NOMO-1 (cell line): ENCODE results near the gene RIMBP2.

Experiments used
- DNase-seq, 2 experiments: peaks; one replicate each; lab custom pipeline; 2025; ENCODE audit not compliant: unreplicated experiment in 2 of 2; lab: John Stamatoyannopoulos, UW

RIMBP2 gene

DNA sequence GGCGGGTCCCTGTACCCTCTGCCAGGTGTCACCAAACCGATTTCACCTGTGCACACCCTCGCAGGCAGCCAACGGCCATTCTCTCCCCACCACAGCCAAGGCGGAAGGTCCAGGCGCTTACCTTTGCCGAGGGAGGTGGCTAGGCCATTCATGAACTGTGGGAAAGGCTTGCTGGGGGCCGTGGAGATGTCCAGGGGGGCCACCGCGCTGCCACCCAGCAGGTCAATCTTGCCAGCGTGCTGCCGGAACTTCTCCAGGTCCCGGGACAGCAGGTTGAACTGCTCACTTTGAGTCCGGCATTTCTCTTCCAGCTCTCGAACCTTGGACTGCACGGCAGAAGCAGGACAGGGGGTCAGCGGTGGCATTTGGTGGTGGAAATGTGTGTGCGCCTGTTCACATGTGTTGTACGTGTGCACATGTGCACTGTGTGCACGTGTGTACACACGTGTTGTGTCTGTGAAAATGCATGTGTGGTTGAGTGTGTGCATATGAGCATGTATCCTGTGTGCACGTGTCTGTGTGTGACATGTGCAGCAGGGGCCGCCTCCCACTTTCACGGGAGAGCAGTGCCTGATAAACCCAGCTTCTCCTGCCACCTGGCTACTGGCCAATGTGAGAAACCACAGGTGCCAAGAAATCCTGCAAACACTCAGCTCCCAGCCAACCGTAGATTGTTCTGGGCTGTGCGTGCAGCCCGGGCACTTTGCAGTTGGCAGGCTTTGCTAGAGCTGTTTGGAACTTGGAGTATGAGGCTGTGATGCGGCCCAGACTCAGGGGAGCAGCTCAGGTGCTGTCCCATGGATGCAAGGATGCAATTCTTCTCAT lies 259.5 kb downstream of the RIMBP2 start:
- DNase-seq, result no peak

DNA sequence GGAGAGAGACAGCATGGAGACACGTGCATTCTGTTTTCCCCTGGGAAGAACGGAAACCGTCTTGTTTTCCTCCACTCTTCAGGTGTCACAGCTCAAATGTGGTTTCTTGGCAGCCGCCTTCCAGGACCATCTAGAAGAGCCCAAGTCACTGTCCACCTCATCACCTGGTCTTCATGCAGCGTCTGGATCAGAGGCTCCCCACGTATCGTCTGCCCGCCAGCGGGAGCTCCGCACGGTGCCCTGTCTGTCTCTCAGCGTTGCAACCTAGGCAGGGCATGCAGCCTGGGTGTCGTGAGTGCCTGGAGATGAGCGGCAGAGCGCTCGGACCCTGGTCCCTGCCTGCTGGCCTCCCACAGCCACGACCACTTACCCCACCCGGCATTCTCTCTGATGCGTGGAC lies 260.9 kb downstream of the RIMBP2 start:
- DNase-seq, result no peak

DNA sequence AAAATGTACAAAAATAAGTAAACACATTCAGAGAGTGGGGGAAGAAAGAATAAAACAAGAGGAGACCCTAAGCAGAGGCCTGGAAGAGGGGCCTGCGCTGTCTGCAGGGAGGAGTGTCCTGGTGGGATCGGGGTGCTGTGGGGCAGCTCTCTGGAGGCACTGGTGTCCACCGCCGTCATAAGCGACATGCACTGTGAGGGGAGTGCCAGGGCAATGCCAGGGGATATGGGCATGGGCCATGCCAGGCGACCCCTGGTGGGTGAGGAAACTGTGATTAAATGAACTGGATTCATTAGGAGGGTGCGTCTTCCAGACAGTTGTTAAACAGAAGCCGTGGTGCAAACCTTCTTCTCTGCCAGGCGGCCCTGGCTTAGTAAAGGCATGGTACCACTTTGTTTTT lies 261.8 kb downstream of the RIMBP2 start:
- DNase-seq, result no peak

DNA sequence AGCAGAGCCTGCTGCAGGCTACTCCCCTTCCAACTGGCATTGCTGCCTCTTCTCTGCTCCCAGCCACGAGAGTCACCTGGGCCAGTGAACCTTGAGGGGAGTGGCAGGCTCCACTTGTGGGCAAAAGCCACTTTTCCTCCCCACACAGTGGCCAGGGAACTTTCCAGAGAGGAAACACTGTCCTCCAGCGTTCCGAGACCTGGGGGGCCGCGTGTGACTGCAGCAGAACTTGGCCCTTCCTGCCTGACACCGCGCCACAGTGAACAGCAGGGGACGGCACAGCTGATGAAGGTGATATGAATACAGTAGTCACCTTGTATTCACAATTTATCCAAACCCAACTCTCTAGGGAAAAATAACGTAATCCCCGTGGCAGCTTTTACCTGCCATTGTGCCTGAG lies 263.6 kb downstream of the RIMBP2 start:
- no peak for DNase-seq

DNA sequence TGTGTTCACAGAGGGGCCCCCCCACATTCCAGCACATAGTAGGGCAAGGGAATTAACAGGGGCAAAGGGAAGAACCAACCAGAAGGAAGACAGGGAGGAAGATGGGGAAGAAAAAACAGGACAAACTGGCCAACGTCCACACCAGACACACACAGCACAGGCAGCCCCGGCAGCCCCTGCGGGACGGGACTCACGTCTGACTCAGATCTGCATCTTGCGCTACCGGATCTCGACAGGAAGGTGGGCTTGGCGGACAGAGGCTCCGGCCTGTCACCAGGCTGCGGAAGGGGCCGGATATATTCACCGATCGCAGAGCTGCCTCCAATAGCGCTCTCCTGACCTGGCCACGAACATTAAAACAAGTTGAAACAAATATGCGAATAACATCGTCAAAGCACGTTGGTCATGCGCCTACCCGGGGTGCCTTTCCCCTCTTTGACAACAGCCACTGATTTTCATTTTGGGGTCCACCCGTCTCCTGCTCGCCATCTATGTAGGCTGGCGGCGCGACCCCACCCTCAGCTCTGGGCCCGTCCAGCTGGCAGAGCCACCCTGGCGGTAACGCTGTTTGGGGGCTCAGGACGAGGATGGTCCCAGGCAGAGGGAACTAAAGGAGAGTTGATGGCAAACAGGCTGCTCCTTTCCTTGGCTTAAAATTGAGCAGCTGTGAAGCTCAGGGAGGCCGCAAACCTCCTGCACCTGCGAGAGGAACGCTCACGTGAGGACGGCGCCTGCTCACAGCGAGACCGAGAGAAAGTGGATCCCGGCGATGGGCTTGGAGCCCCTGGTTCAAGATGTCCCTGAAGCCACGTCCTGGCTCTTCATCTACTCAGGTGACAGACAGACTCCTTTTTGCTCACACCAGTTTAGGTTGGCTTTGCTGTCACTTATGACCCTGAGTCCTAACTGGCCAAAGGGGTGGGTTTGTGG lies 264.8 kb downstream of the RIMBP2 start:
- no peak for DNase-seq

DNA sequence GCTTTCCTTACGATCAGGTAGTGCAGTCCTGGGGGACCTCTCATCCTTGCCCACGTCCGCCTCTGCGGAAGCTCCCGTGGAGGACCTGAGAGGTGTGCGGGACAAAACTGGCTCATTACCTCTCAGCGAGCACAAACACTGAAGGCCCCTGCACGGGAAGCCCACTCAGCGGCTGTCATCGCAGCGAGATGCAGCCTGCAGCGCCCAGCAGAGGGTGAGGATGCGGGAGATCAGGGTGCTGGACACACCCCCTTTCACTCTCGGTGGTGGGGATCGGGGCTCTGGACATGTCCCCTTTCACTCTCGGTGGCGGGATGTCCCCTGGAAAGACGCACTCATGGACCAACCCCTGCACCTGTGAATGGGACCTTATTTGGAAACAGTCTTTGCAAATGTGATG lies 266.8 kb downstream of the RIMBP2 start:
- no peak for DNase-seq

DNA sequence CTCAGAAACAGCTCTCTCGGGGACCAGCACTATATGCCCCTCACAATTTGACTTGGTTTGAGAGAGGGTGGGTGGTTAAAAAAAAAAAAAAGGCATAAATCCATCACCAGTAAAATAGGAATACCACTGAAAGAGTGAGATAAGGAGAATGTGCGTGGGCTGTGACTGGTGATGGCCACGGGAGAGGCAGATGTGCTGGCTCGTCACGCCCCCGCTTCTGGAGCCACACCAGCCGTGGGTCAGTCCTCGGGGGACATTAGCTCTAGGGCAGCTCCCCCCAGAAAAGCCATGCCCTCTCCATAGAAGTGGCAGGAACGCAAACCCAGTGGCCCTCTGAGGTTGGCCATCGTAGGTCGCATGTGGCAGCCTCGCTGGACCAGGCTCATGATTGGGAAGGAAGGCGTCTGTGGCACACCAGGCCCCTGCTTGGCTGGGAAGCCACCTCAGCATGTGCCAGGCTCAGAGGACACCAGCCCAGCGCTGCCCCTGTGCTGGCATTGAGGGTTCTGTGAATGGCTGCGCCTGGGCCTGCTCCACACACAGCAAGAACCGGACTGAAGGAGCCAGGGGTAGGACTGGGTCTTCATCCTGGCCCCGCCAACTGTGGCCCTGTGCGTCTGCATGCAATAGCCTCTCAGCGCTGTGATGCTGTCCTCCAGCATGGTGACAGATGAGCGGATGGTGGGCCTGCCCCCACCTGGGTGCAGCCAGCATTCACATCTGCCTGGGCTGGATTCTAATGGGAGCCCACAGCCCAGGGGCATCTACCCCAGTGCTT lies 267.9 kb downstream of the RIMBP2 start:
- no peak for DNase-seq

DNA sequence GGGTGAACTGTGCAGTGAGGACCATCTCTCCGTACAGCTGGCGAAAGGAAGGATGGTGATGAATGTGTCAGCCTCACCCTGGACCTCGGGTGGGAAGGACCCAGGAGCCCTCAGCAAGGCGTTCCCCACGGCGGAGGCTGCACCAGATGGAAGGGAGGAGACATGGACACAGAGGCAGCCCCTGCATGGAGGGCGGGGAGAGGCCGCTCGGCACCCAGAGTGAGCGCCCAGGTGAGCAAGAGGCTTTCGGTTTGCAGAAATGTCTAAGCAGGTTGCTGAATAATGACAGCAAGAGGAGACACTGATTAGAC lies 268.5 kb downstream of the RIMBP2 start:
- DNase-seq, result no peak

DNA sequence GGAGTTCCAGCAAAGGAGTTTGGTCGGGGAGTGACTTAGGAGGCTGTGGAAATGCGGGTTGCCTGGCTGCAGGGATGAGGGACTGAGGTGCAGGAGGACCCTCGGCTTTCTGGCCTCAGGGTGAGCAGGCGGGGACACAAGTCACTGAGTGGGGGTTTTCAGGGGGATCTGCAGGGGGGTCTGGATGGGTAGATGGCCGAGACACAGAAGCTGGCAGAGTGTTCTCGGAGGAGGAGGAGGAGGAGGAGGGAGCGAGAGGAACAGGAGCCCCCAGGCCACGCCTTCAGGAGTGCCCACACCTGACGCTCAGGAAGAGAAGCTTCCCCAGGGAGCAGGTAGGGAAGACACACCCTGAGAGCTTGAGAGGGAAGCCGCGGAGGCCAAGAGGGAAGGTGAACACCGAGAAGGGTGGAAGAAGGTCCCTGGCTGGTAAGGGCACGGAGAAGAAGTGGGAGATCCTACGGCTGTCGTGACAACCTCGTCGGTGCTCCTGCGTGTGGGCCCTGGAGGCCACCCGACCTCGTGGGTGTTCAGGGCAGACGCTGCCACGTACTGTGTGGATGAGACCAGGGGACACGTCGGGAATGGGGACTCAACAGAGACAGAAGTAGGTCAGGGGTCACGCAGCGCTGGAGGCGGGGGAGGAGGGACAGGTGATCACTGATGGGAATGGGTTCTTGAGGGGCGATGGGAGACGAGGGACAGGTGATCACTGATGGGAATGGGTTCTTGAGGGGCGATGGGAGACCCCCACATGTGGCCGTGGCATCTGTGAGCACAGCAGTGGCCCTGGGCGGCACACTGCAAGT lies 269.0 kb downstream of the RIMBP2 start:
- no peak for DNase-seq

DNA sequence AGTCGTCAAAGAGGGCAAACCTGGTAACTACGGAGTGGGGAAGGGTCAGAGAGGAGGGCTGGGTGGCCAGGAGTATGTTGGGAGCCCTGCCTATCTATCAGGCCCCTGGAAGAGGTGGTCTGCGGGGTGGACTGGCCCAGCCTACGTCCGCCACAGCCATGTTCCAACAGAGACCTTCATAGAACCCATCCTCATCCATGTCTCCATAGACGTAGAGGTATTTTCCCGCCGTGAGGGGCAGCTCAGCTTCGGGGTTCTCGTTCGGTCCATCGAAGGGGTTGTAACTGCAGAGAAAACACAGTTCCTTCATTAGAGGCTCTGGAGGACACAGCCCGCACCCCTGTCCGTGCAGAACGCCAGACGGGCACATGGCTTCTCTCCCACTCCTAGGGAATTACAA lies 271.1 kb downstream of the RIMBP2 start:
- no peak for DNase-seq

DNA sequence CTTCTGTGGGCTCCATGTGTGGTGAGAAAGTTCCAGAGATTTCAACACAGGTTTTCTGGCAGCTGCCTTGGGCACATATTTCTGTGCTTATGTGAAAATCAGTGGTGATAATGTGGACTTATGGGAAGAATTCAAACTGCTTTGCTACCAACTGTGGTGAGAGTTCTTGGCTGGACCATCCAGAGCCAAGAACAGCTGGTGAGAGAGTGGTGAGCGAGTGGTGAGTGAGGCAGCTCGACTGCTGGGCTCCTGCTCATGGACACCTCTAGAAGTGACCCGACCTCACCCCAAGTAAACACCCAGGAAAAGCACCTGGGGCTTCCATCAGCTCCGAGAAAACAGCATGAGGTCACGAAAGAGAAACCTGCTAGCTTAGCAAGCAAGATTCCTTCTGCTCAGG lies 272.0 kb downstream of the RIMBP2 start:
- DNase-seq, result no peak

DNA sequence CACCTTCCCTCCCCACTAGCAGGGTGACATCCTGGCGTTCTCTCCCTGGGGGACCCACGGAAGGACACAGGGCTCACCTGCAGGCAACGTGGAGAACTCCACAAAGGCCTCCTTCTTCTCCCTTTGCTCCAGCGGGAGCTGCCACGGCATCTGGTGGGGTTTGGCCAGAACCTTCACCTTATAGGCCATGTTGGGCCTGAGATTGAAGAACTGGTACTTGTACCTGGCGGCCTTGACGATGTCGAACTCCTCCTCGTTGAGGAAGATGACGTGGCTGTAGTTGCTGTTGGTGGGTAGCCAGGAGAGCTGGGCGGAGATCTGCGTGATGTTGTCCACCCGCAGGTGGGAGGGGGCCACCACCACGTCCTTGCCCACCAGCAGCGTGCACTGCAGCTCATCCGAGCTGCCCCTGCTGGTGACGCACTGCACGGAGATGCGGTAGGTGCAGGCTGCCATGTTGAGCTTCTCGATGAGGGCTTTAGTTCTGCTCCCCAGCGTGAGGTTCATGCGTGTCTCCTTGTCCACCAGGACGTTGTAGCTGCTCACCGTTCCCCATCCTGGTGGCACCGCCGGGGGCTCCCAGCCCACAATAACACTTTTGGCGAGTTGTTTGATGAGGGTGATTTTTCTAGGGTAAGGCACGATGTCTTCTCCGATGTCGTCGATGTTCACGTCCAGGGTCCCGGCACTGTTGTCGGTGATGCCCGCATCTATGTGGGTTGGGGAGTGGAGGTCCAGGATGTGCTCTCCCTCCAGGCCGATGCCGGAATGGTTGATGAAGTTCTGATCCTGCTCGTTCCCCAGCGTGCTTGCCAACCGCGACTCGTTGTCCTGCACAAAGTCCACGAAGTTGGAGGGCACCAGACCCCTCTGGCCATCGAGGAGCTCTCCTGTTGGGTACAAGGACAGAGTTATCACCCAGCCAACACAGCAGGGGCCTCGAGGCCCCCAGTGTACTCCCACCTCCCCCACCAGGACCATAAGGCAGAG lies 274.0 kb downstream of the RIMBP2 start:
- DNase-seq, result no peak

DNA sequence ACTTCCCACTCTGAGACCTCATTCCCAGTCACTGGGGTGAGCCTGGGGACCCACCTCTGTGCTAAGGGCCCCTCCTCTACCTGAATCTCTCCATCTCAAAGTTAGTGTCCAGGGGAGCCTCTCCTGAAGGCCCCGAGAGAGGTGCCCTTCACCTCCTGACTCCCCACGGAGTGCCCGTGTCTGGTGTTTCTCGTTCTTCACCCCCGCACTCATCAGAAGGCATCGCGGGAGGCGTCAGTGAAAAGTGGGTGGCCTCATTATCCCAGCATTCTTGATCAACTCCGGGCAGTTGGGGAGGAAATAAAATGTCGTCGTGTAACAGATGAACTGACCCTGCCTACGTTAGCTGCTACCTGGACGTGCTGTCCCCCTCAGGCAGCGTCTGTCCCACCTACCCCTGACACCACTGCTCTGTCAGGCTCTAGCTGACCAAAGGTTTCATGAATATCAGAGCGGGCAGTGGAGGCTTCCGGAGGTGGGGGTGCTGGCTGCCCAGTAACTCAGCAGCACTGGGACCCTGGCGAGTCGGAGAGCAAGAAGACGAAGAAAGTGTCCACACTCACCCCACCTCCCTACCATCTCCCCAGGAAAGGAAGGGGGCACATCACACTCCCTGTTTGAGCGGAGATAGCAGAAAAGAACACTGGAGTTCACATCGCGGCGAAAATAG lies 275.6 kb downstream of the RIMBP2 start:
- no peak for DNase-seq

DNA sequence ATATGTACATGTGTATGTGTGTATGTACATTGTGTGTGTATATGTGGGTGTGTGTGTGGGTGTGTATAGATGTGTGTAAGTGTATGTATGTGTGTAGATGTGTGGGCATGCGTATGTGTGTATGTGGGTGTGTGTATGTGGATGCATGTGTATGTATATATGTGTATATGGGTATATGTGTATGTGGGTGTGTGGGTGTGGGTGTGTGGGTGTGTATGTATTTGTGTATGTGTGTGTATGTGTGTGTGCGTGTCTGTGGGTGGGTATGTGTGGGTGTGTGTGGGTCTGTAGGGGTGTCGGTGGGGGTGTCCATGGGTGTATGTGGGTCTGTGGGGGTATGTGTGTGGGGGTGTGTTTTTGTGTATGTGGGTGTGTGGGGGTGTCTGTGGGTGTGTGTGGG lies 276.8 kb downstream of the RIMBP2 start:
- DNase-seq, result no peak

DNA sequence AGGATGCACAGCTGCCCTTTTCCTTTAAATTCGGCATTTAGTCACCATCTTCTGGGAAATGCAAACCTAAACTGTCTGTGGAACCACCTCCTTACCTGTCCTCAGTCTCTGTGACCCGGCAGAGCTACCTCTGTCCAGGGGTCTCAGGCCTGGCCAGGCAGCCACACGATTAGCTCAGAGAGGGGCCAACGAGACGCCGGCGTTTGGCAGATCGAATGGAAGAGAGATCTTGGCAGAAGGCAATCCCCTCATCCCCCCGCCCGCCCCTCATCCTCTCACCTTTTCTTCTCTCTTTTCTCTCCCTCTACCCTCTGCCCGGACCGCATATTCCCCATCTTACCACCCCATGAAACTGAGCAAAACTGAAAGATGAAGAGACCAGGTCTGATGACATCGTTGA lies 277.4 kb downstream of the RIMBP2 start:
- DNase-seq, result no peak

DNA sequence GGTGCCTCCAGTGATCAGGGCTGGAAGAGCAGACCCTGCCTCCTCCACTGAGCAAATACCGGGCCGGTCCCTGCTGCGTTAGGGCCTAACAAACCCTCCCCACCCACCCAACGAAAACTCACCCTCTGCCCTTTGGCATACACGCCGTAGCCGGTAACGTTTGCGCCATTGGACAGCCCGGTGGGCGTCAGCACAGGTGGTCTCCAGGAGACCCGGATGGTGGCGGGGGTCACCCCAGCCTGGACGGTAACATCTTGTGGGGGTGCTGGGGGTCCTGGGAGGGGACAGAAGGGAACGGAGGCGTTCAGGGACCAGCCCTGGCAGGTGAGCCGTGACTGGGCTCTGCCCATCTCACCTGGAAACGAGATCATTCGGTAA lies 277.9 kb downstream of the RIMBP2 start:
- no peak for DNase-seq

DNA sequence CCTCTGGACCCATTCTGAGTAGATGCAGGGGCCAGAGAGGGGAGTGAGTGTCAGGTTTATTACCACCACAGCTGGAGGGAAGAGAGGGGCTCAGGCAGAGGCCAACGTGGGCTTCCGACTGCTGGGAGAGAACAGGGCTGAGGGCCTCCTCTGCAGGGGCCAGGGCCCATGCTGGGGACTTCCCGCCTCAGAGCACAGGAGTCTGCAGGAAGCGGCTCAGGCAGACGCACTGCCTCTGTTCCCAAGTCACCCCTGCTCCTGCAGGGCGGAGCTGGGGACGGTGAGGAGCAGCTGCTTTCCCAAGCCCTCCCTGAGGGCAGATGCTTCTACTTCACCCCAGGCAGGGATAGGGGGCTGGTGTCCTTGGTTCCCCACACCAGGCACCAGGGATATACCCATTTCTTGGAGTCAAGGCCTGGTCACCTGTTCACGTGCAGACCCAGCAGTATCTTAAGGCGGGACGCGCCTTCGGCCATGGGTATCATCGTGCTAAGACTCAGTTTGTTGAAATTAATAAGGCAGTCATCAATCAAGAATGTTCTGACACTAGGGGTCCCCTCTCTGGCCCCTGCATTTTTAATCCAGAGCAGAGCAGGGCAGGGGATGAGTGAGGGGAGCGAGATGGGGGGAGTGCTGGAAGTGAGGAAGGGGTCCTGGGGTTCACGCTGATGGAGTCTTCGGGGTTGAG lies 278.4 kb downstream of the RIMBP2 start:
- no peak for DNase-seq

DNA sequence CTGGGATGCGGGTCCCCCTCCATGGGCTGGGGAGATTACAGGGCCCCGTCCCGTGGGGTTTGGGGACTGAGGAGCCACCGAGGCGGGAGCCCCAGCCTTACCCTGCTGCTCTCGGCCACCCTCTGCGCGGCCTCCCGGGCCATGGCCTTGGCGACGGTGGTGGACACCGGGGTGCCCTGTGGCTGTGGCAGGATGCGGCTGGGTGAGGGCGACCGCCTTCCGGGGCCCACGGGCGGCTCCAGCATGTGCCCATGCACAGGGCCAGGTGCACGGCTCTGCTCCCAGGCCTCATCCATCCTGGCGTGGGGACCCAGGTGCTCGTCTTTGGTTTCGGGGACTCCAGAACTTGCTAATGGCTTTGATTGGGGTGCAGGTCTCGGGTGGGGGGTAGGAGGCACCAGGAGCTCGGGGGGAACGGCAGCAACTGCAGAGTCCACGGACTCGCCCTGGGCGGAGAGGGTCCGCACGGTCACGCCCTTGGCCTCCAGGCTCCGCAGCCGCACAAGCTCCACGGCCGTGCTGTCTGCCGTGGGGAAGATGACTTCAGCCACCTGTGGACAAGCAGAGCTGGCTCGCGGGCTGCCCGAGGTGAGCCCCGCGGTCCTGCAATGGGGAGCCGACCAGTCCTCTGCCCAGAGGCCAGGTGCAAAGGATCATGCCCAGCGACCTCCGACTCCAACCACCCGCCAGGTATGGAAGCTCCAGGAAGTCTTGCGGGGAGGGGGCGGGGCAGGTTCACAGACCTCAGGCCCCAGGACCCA lies 279.2 kb downstream of the RIMBP2 start:
- no peak for DNase-seq
